GM21723 (cell line): Measurements from ENCODE around the gene TRPM2.

ENCODE experiments used
- ATAC-seq: cut with Tn5 transposase; IDR thresholded peaks from one replicate; pipeline ENCODE4 v1.9.1; 2021; ENCODE audit warnings: mild to moderate bottlenecking, moderate library complexity; ENCODE audit not compliant: unreplicated experiment

Gene TRPM2

GRCh38 chr21:44321846-44322450 lies 31.5 kb upstream of the TRPM2 start:
- no peak for ATAC-seq

GRCh38 chr21:44322621-44323325 lies 30.6 kb upstream of the TRPM2 start:
- no peak for ATAC-seq

GRCh38 chr21:44323591-44323990 lies 29.8 kb upstream of the TRPM2 start:
- ATAC-seq = no peak

- no peak for ATAC-seq
Measured at GRCh38 chr21:44324106-44324853, 29.1 kb upstream of the TRPM2 start.

- no peak for ATAC-seq
Measured at GRCh38 chr21:44324854-44325107, 28.6 kb upstream of the TRPM2 start.

- no peak for ATAC-seq
Measured at GRCh38 chr21:44325386-44326271, 27.8 kb upstream of the TRPM2 start.

- ATAC-seq = no peak
Measured at GRCh38 chr21:44326272-44326647, 27.2 kb upstream of the TRPM2 start.

- ATAC-seq = no peak
Measured at GRCh38 chr21:44326716-44327602, 26.5 kb upstream of the TRPM2 start.

- no peak for ATAC-seq
Measured at GRCh38 chr21:44327603-44327974, 25.8 kb upstream of the TRPM2 start.

- ATAC-seq = no peak
Measured at GRCh38 chr21:44328242-44328895, 25.1 kb upstream of the TRPM2 start.

- no peak for ATAC-seq
Measured at GRCh38 chr21:44329086-44329889, 24.1 kb upstream of the TRPM2 start.

GRCh38 chr21:44329971-44330681 lies 23.3 kb upstream of the TRPM2 start:
- ATAC-seq = no peak

GRCh38 chr21:44330698-44331097 lies 22.7 kb upstream of the TRPM2 start:
- ATAC-seq = no peak

GRCh38 chr21:44331209-44331608 lies 22.2 kb upstream of the TRPM2 start:
- ATAC-seq = no peak

GRCh38 chr21:44331650-44332307 lies 21.6 kb upstream of the TRPM2 start:
- no peak for ATAC-seq

- no peak for ATAC-seq
Measured at GRCh38 chr21:44332383-44332782, 21.0 kb upstream of the TRPM2 start.

- ATAC-seq = no peak
Measured at GRCh38 chr21:44332965-44333364, 20.5 kb upstream of the TRPM2 start.
